Measurements from ENCODE around the gene PCID2.

GRCh38 chr13:113167155-113167554 lies 41.3 kb downstream of the PCID2 start:
- TF ChIP-seq POLR2A (IDR thresholded peaks at IDR 0.05) = no peak
- TF ChIP-seq CTCF (IDR thresholded peaks at IDR 0.05) = no peak

All from lower leg skin (tissue), 3 donors.